NCI-H2227 treated with DMSO at 0.1 percent for 48 hours (cell line): ENCODE results near the gene ANKS1A.

Experiments used
- DNase-seq: peaks from one replicate; lab custom pipeline; 2025; lab: John Stamatoyannopoulos, UW

The ANKS1A gene

DNA sequence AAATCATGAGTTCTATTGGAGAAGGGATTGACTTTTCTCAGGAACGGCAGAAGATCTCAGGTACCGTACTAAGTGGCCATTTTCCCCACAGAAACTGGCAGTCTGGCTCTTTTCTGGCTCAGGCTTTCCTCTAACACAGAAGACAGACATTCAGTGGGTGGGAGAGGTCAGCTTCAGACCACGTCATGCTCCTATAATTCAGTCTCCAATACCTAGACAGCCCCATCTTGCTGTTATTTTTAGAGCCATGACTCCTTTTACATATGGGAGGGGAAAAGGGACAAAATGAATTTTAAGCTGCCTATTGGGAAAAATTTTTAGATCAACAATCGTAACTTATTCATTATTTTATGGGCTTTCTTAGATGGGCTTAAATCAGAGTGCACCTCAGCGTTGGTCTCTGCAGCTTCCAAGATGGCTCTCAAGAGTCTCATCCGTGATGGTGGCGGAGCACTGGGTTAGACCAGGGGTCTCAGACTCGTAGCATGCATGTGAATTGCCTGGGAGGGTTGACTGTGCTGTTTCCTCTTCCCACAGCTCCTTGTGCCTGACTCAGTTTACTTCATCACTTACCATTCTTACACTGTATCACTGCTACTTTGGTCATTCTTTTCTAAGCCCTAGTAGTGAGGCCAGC is 165.2 kb downstream of the ANKS1A start:
- DNase-seq: no peak

- DNase-seq: no peak
Measured at GRCh38 chr6:35054743-35055130, 165.7 kb downstream of the ANKS1A start.

- no peak for DNase-seq
Measured at GRCh38 chr6:35055891-35056290, 166.8 kb downstream of the ANKS1A start.

DNA sequence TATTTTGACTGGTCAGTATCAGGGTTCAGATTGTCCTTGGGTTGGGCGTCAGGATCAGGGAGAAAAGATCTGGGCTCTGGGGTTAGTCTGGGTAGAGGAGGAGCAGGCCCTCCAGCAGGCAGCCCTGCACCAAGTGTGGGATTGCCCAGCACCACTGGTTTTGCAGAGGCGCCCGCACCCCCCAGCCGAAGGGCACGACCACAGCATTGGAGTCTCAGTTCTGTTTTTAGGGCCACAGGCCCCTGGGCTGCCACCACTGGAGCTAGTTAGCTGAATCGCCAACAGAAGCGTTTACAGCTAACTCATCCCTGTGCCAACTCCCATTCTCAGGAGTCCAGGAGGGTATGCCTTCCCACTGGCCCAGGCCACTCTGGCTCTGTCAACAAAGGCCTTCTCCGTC is 167.9 kb downstream of the ANKS1A start:
- no peak for DNase-seq

DNA sequence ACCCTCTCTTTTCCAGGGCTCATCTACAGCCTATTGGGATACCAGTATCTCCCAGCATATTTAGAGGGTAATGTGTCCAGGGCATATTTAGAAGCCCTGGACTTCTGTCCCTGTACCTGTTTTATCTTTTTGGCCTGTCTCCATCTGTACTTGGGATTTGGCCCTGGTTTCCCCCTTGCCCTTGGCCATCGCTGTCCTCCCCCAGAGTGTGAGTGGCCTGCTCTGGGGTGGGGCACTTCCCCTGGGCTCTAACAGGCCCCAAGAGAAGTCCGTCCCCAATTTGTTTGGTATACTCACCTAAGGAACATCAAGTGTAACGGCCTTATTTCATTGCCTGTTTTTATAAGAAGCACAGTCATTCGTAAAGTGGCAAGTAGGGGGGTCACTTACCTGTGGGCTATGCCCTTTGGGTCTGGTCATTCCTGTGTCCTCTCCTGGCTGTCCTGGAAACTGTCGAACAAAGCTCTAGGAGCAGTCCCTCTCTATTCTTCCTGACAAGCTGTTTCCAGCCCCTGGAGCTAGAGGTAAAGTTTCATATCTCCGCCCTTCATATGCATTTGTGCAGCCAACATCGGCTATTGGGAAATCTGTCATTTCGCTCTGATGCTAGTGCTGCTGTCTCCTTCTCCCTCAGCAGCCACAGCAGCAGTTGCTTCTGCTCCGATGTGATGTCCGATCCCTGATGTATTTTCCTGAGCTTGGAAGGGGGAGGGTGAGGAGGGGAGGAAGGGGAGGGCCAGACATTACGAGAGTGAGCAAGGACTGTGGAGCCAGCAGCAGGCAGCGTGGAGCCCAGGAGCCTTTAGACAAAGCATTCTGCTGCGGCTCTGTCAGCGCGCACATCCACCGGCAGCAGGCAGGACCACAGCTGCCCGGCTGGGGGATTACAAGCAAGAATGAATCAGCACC is 168.6 kb downstream of the ANKS1A start:
- peak; percentile 65 for DNase-seq

DNA sequence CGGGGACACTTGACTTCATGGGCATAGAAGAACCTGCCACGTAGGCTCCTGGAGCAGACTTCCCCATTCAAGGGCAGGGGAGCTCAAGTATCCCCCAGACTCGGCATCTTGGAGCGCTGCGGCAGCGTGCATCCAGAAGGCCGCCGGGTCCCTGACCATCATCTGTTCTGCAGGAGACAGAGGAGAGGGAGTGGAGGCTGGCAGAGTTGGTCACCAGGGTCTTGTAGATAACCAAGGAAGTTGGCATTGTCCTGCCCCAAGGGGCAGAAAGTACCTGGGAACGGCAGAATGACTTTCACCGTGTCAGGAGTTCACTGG is 169.3 kb downstream of the ANKS1A start:
- no peak for DNase-seq

GRCh38 chr6:35058865-35059522 is 169.9 kb downstream of the ANKS1A start:
- no peak for DNase-seq

- DNase-seq: no peak
Measured at GRCh38 chr6:35059596-35060345, 170.7 kb downstream of the ANKS1A start.

GRCh38 chr6:35061102-35061615 is 172.1 kb downstream of the ANKS1A start:
- DNase-seq: no peak

GRCh38 chr6:35061651-35062410 is 172.8 kb downstream of the ANKS1A start:
- no peak for DNase-seq

- DNase-seq: no peak
Measured at GRCh38 chr6:35062676-35063574, 173.9 kb downstream of the ANKS1A start.

GRCh38 chr6:35063701-35064280 is 174.7 kb downstream of the ANKS1A start:
- no peak for DNase-seq

- no peak for DNase-seq
Measured at GRCh38 chr6:35064290-35064689, 175.2 kb downstream of the ANKS1A start.

- no peak for DNase-seq
Measured at GRCh38 chr6:35064757-35065440, 175.8 kb downstream of the ANKS1A start.

- DNase-seq: no peak
Measured at GRCh38 chr6:35065441-35065800, 176.4 kb downstream of the ANKS1A start.

- no peak for DNase-seq
Measured at GRCh38 chr6:35065870-35066269, 176.8 kb downstream of the ANKS1A start.

- DNase-seq: no peak
Measured at GRCh38 chr6:35067234-35067633, 178.2 kb downstream of the ANKS1A start.

GRCh38 chr6:35068206-35068605 is 179.2 kb downstream of the ANKS1A start:
- DNase-seq: no peak

- DNase-seq: no peak
Measured at GRCh38 chr6:35068644-35069043, 179.6 kb downstream of the ANKS1A start.
